ENCODE measurements around the gene TAGLN3.
A peak's percentile ranks its signal among the peaks of the same experiment; 100 is the strongest.

Gene TAGLN3

GRCh38 chr3:111954228-111954990 lies 44.3 kb upstream of the TAGLN3 start (continued):
- TF ChIP-seq CSRNP3 (CRISPR knock-in tag; IDR thresholded peaks at IDR 0.05) (no peak), ZC3H10 (CRISPR knock-in tag; IDR thresholded peaks at IDR 0.05) (0 out of 2 replicates have a peak, but pooled peaks have one; percentile 38), TOX (CRISPR knock-in tag; IDR thresholded peaks at IDR 0.05; ENCODE audit: borderline replicate concordance) (peak; percentile 54; the same call in 1 of the 2 replicates), POU6F1 (CRISPR knock-in tag; IDR thresholded peaks at IDR 0.05; ENCODE audit: borderline replicate concordance, low read depth) (no peak), GLIS3 (CRISPR knock-in tag; IDR thresholded peaks at IDR 0.05) (no peak), ZFP30 (CRISPR knock-in tag; IDR thresholded peaks at IDR 0.05) (no peak), CSDC2 (CRISPR knock-in tag; IDR thresholded peaks at IDR 0.05) (no peak), ZNF70 (CRISPR knock-in tag; IDR thresholded peaks at IDR 0.05) (no peak)

DNA sequence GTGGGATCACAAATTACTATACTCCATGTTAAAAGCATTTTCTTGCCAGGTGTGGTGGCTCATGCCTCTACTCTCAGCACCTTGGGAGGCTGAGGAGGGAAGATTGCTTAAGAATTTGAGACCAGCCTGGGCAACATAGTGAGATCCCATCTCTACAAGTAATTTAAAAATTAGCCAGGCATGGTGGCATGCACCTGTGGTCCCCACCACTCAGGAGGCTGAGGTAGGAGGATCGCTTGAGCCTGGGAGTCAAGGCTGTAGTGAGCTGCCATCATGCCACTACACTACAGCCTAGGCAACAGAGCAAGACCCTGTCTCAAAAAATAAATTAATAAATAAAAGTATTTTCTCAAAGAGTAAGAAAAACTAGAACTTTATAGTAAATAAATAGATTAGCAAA lies 42.8 kb upstream of the TAGLN3 start:
- ATAC-seq = no peak
- TF ChIP-seq ZNF8 (CRISPR knock-in tag; IDR thresholded peaks at IDR 0.05) = no peak
- TF ChIP-seq, protein P1, sequence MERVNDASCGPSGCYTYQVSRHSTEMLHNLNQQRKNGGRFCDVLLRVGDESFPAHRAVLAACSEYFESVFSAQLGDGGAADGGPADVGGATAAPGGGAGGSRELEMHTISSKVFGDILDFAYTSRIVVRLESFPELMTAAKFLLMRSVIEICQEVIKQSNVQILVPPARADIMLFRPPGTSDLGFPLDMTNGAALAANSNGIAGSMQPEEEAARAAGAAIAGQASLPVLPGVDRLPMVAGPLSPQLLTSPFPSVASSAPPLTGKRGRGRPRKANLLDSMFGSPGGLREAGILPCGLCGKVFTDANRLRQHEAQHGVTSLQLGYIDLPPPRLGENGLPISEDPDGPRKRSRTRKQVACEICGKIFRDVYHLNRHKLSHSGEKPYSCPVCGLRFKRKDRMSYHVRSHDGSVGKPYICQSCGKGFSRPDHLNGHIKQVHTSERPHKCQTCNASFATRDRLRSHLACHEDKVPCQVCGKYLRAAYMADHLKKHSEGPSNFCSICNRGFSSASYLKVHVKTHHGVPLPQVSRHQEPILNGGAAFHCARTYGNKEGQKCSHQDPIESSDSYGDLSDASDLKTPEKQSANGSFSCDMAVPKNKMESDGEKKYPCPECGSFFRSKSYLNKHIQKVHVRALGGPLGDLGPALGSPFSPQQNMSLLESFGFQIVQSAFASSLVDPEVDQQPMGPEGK (CRISPR knock-in tag; IDR thresholded peaks at IDR 0.05; ENCODE audit: borderline replicate concordance) = no peak
- TF ChIP-seq, protein P2, sequence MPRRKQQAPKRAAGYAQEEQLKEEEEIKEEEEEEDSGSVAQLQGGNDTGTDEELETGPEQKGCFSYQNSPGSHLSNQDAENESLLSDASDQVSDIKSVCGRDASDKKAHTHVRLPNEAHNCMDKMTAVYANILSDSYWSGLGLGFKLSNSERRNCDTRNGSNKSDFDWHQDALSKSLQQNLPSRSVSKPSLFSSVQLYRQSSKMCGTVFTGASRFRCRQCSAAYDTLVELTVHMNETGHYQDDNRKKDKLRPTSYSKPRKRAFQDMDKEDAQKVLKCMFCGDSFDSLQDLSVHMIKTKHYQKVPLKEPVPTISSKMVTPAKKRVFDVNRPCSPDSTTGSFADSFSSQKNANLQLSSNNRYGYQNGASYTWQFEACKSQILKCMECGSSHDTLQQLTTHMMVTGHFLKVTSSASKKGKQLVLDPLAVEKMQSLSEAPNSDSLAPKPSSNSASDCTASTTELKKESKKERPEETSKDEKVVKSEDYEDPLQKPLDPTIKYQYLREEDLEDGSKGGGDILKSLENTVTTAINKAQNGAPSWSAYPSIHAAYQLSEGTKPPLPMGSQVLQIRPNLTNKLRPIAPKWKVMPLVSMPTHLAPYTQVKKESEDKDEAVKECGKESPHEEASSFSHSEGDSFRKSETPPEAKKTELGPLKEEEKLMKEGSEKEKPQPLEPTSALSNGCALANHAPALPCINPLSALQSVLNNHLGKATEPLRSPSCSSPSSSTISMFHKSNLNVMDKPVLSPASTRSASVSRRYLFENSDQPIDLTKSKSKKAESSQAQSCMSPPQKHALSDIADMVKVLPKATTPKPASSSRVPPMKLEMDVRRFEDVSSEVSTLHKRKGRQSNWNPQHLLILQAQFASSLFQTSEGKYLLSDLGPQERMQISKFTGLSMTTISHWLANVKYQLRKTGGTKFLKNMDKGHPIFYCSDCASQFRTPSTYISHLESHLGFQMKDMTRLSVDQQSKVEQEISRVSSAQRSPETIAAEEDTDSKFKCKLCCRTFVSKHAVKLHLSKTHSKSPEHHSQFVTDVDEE (CRISPR knock-in tag; IDR thresholded peaks at IDR 0.05) = no peak
- TF ChIP-seq CSRNP3 (CRISPR knock-in tag; IDR thresholded peaks at IDR 0.05) = no peak
- TF ChIP-seq ZNF565 (CRISPR knock-in tag; conservative IDR thresholded peaks at IDR 0.05; ENCODE audit: low read depth) = no peak
- no peak for TF ChIP-seq ZFP30 (CRISPR knock-in tag; IDR thresholded peaks at IDR 0.05)
- TF ChIP-seq TOX (CRISPR knock-in tag; IDR thresholded peaks at IDR 0.05; ENCODE audit: borderline replicate concordance) = no peak
- TF ChIP-seq ARNTL (CRISPR knock-in tag; IDR thresholded peaks at IDR 0.05; ENCODE audit: borderline replicate concordance, low read depth) = no peak
- TF ChIP-seq POU6F1 (CRISPR knock-in tag; IDR thresholded peaks at IDR 0.05; ENCODE audit: borderline replicate concordance, low read depth) = no peak
- TF ChIP-seq ZNF70 (CRISPR knock-in tag; IDR thresholded peaks at IDR 0.05) = no peak
- TF ChIP-seq ZC3H10 (CRISPR knock-in tag; IDR thresholded peaks at IDR 0.05) = no peak
- TF ChIP-seq GLIS3 (CRISPR knock-in tag; IDR thresholded peaks at IDR 0.05) = no peak
- TF ChIP-seq RARB (CRISPR knock-in tag; IDR thresholded peaks at IDR 0.05) = no peak
- TF ChIP-seq PPARA (CRISPR knock-in tag; IDR thresholded peaks at IDR 0.05; ENCODE audit: borderline replicate concordance) = no peak
- TF ChIP-seq, protein P3, sequence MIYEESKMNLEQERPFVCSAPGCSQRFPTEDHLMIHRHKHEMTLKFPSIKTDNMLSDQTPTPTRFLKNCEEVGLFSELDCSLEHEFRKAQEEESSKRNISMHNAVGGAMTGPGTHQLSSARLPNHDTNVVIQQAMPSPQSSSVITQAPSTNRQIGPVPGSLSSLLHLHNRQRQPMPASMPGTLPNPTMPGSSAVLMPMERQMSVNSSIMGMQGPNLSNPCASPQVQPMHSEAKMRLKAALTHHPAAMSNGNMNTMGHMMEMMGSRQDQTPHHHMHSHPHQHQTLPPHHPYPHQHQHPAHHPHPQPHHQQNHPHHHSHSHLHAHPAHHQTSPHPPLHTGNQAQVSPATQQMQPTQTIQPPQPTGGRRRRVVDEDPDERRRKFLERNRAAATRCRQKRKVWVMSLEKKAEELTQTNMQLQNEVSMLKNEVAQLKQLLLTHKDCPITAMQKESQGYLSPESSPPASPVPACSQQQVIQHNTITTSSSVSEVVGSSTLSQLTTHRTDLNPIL (CRISPR knock-in tag; IDR thresholded peaks at IDR 0.05; ENCODE audit: low read depth) = no peak
- TF ChIP-seq OSR1 (CRISPR knock-in tag; IDR thresholded peaks at IDR 0.05) = no peak
- TF ChIP-seq SNAI2 (CRISPR knock-in tag; IDR thresholded peaks at IDR 0.05) = no peak
- no peak for TF ChIP-seq CSDC2 (CRISPR knock-in tag; IDR thresholded peaks at IDR 0.05)
- no peak for TF ChIP-seq TCF4 (CRISPR knock-in tag; IDR thresholded peaks at IDR 0.05; ENCODE audit: borderline replicate concordance)
- TF ChIP-seq ZFP3 (CRISPR knock-in tag; IDR thresholded peaks at IDR 0.05) = no peak

Measured in SK-N-SH treated with all-trans-retinoic acid at 6 μM for 48 hours (cell line).